Fibroblast of gingiva (primary cell): ENCODE results near the gene MXI1.

Experiments used
- DNase-seq: peaks from one replicate; pipeline ENCODE4 v3.0.0-alpha.2; 2011; ENCODE audit warnings: low read depth

MXI1 gene

DNA sequence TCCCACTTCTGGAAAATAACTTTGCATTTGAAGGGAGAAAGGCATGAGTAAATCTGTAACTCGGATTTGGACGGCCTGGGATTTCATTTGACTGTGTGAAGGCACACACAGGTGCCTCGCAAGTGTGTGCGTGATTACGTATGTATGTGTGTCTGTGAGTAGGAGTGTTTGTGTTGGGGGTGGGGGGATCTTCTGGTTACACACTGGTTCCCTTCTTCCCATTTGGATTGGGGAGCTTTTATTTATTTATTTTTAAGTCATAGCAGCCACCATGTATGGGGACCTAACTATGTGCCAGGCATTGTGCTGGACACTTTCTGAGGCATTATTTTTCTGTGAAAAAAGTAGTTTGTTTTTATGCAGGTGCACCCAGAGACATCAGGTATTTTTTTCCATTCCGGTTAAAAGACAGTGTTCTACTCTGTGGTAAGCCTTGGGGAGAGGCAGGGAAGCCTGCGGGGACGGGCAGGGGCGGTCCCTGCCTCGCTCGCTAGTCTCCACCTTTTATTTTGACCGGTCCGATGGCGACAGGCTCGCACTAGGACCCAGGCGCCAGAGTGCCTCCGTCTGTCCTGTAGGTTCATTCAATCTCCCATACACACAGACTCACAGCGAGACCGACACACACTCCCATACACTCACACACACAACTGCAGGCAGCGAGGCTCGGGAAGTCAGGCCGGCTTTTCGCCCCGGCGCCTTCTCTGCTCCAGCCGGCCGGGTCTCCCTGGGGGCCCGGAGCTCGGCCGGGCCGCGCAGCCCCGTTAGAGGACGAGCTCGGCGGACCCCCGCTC lies at the start of gene MXI1:
Gene MXI1, plus strand, starts transcription at position 595 of the 794 bp plus-strand sequence. CDS start 204 bp downstream, outside the sequence.
- DNase-seq = peak; percentile 69

DNA sequence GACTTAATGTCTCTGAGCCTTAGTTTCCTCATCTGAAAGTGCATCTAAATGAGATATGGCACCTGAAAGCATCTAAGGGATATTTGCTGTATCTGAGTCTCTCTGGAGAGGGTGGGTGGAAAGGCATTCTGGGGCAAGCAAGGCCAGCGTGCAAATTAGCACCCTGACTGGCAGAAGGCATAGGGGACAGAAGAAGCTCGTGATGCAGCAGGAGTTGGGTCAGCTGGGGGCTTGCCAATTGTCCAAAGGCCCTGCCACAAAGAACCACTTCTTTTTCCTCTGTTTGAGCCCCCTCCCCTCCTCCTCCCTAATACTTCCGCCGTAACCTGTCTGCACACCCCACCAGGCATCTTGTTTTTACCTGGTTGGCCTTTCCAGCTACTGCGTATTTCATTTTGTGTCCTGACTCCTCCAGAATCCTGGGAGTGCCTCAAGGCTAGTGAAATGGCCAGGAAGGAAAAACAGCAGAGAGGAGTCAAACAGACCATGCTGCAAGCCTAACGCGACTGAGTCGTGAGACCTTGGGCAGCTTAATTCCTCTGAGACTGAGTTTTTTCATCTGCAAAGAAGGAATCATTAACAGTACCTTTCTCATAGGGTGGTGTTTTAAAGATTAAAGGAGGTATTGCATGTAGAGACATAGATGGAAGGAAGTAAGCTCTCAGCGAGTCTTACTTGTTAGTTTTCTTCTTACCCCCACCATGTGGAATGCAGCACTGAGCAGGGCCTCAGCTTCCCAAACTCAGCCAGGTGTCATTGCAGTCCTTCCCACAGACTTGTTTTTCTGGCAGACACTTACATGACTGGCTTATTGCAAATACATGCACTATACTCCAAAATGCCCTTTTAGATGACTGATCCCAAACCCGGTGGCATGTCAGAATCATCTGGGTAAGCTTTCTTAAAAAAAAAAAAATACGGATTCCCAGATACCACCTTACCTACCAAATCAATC lies 49.1 kb upstream of the MXI1 start:
- no peak for DNase-seq

DNA sequence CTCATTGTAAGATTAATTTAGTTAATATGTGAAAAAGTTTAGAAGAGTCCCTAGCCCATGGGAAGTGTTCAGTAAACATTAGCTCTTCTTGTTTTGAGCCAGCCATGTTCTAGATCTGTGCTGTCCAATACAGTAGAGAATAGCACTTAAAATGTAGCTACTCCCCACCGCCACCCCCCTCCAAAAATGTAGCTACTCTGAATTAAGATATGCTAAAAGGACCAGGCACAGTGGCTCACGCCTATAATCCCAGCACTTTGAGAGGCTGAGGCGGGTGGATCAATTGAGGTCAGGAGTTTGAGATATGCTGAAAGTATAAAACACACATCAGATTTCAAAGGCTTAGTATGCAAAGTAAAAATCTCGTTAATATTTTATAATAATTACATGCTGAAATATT lies 47.3 kb upstream of the MXI1 start:
- DNase-seq = no peak

DNA sequence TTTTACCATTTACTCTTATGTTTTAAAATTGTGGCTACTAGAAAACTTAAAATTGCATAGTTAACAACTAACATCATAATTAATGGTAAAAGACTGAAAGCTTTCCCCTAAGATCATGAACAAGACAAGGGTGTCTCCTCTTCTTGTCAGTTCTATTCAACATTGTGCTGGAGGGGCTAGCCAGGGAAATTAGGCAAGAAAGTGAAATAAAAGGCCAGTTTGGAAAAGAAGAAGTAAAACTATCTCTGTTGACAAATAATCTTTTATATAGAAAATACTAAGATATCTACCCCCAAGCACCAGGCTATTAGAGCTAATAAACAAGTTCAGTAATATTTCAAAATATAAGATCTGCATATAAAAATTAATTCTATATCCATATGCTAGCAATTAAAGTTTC lies 46.9 kb upstream of the MXI1 start:
- DNase-seq = no peak

DNA sequence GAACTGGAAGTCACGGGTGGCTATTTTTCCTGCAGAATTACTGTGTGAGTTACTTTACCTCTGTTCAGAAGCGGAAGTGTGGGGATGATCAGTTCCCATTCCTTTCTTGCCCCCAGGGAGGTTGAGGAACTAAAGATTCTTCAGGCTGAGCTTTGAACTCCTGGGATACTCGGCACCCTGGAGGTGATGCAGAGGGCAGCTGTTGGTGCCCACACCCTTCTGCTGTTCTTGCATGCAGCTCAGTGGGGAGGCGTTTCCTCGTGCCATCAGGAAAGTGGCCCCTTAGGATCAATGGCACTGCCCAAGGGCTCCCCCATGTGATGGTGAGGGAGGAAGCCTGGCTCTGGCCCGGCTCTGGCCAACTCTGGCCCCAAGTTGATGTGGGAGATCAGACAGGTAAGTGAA lies 44.7 kb upstream of the MXI1 start:
- no peak for DNase-seq

DNA sequence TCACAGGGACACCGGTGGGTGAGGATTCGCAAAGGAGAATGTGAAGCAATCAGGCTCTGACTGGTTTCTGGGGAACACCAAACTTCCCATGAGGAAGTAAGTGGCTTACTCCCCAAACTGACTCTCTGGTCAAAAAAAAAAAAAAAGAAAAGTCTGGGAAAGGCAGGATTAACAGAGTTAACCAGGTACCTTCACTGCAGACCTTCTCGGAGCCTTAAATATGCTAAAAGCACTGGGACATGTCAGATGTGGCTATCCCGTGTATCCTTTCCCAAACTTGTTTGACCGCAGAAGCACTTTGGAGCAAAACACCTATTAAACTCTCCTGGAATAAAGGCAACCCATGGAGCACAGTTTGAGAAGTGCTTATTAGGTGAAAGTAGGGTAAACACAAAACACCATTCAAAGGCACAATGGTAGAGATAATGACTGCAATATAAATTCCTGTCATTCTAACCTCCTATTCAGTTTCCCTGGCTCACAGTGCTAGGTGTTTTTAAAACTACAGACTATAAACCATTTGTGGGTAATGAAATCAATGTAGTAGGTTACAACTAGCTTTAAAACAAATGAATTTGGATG lies 44.1 kb upstream of the MXI1 start:
- no peak for DNase-seq

DNA sequence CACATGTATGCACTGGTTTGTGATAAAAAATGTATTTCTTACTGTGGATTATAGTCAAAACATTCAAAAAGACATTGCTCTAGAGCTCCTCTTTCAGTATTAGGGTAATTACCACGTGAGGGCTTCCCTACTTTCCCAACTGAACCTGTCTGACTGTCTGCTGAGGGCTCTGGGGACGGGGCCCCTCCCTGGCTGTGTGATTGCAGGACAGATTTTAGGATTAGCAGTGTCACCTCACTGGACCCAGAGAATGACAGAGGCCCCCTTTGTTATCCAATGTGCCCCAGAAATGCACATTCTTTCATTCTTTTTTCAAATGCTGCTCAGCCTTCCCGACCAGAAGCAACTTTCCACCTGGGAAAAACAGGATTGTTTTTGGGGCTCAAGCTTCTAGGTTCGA lies 43.6 kb upstream of the MXI1 start:
- no peak for DNase-seq

DNA sequence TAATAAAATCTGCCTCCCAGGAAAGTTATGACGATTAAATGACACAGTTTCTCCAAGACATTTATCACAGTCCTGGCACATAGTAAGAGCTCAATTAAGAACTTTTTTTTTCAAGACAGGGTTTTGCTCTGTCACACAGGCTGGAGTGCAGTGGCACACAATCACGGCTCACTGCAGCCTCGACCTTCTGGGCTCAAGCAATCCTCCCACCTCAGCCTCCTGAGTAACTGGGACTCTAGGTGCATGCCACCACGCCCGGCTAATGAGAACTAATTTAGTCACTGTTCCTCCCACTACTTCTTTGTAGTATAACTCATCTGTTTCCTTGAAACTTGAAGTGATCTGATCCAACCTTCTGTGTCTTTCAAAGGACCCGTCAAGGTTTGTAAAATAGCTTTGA lies 42.2 kb upstream of the MXI1 start:
- no peak for DNase-seq

DNA sequence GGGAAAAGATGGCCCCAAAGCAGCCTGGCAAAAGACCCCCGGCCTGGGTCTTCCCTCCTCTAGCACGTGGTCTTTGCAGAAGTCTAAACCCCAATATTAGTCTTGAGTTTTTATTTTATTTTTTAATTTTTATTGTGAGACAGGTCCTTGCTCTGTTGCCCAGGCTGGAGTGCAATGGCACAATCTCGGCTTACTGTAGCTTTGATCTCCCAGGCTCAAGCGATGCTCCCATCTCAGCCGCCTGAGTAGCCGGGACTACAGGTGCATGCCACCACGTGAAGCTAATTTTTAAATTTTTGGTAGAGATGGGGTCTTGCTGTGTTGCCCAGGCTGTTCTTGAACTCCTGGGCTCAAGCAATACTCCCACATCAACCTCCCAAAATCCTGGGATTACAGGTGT lies 40.3 kb upstream of the MXI1 start:
- no peak for DNase-seq

DNA sequence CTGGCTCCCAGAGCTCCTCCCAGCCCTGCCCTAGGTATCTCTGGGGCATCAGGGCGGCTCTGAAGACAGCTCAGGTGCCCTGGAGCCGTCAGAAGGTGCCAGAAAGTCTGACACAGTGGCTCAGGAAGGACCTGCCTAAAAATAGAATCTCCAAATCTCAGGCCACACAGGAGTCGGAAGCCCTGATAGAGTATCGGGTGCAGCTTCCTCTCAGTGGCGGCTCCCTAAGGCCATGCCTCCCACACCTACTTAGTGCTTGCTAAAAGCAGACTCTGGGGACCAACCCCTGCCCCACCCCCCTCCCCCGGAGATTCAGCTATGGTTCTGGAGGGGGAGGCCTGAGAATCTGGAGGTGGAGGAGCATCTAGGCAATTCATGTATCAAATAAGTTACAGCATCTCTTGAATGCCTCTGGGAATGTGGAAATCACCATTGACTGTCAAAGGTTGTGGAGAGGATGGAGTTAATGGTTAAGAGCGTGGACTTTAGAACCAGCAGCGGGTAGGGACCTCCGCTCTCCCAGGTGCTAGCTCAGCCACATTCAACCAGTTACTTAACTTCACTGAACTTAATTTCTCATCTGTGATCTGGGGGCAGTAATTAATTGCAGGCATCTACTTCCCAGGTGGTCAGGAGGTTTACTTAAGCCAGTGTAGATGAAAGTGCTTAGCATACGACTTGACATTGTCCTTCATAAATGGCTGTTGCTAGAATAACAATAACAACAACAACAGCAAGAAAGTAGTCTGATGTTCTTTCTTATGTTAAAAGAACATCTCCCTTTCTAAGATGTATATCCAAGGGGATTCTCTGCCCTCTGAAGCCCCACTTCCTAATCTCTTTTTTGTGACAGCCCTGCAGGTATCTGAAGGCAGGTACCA lies 38.6 kb upstream of the MXI1 start:
- no peak for DNase-seq

DNA sequence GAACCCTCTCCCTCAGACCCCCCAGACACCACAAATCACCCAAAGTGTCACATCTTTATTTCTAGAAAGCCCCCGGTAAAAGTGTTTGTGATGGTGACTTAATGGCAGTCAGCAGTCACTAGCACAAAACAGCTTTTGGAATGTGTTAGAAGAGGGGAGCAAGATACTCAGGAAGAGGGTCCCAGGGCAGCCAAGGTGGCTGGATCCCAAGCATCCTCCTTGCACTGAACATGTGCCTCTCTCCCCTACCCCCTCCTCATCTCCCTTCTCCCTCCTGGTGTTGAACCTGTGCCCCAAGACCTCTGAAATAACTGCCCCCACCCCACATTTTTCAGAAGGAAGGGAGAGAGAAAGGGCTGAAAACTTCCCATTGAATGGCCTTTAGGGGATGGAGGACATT lies 37.8 kb upstream of the MXI1 start:
- no peak for DNase-seq

DNA sequence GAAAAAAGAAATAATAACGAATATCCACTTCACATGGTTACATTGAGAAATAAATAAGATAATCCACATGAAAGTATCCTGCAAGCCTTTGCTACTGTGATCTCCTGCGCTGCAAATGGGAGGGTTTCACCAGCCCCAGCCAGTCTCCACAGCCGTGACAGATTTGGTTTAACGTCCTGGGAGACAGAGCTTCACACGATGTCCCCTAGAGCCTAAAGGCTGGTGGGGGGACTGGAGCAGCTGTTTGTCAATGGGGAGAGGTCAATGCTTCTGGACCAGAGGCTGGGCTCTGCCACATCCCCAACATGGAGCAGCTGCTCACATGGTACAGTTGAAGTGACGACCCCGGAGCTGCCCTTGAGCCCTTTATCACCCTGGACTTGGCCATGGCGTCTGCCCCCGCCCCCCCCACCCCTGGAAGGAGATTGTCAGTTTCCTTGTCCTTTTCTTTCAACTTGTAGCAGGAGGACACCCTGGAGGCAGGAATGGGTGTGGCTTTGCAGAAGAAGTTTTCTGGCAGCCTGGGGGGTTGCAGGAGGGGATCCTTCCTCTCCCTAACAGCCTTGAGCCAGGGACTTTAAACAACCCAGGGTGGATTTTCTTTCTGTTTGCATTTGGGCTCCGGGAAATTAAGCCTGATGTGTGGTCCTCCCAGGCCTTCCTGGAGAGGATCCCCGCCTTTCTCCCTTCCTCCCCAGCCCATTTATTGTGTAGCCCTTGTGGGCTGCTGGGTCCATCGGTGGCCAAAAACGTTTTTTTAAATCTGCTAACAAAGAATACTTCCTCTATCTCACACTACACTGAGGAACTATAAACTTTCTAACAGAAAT lies 37.0 kb upstream of the MXI1 start:
- DNase-seq = no peak

DNA sequence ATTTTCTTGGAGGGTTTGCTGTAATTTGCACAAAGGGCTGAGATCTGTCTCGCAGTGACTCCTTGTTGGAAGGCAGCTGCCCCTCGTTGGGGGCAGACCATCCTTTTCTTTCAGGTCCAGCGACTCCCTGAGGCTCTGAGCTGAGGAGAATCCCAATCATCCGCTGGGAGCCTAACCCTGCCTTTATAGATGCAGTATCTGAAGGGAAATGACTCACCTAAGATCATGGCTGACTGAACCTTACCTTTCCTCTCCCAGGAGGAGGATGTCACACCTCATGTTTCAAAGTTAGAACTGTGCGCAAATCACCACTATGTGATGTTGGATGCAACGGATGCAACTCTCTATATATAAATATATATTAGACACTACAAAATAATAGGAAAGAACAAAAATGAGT lies 36.4 kb upstream of the MXI1 start:
- DNase-seq = no peak

DNA sequence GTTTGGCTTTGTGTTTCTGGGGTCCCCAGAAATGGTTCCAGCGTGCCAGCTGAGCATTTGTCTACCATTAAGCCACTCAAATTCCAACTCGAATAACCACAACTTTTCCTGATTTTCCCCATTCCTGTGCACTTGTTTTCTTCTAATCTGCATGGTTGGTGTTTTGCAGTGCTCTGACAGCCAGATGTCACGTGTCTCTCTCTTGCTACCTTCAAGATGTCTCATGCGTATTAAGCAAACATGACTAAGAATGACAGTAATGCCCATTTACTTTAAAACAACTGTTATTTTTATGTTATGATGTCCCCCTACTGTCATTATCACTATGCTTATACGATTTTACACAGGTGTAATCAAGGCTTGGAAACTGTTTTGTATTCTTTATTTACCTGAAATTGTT lies 35.2 kb upstream of the MXI1 start:
- DNase-seq = no peak

DNA sequence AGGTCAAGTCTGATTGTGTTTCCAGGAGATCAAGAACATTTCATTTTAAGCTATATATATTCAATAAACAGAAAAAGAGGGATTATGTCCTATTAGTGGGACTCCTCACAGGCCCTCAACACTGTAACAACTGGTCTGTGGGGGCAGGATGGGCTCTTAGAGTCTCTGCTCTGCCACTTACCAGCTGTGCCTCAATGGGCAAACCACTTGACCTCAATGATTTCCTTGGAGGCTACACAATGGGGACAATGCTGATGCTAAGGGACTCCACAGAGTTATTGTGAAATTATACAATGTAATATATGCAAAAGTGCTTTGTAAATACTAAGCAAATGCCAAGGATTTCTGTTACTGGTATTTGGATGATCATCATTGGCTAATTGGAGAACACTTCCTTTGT lies 33.2 kb upstream of the MXI1 start:
- no peak for DNase-seq

DNA sequence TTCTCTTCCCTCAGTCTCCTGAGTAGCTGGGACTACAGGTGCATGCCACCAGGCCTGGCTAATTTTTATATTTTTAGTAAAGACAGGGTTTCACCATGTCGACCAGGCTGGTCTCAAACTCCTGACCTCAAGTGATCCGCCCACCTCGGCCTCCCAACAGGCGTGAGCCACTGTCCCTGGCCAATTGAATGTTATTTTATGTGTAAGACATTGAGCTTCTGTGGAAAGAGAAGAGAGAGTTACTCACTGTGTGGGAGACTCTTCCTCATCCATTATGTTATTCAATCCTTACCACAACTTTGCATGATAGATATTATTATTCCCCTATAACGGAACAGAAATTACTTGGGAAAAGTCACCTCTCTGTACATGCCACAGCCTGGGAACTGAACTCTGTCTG lies 32.6 kb upstream of the MXI1 start:
- DNase-seq = no peak

DNA sequence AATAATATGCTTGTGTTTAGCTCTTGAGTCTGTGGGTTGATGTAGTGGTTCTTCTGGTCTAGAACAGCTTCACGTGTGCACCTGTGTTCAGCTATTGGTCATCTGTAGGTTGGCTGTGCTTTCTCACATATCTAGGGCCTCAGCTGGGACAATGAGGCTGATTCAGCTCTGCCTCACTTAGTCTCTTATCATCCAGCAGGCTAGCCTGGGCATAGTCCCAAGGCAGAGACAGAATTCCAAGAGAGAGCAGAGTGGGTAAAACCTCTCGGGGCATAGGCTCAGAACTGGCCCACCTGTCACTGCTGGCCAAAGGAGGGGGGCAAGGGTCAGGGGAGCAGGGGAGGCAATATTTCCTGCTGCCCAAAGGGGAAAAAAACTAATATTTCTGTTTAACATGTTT lies 32.0 kb upstream of the MXI1 start:
- no peak for DNase-seq

DNA sequence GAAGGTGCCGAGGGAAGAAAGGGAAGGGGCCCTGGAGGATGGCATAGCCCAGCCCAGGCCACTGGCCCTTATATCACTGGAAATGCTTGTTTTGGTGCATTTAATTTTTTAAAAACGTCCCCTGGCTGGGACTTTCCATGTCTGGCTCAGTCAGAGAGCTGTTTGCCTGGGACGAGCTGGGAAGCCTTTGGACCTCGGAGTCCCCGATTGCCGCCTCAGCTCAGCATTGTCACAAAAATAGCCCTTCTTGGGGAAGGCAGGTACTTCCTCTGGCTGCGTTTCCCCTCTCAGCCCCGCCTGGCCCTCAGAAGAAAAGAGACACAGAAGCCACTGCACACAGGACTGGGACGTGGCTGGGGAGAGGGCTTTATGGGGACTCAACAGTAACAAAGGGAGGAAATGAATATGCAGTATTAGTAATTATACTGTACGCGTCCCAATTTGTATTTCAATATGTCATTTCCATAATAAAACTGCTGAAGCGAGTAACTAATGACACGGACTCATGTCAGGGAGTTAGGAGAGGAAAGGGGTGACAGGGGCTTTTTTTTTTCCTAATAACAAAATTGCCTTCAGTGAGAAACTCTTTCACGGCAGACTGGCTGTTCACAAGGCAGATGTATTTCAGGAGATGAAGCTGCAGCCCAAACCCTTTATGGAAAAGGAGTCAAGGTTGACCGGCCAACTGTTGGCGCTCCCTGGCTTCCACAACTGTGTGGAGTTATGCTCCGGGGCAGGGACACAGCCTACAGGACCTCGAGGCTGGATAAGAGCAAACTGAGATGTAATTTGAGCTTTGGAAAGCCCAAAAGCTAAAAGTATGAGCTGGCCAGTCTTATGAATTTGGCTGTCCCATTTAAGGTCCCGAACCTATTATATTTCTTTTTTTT lies 31.0 kb upstream of the MXI1 start:
- no peak for DNase-seq

DNA sequence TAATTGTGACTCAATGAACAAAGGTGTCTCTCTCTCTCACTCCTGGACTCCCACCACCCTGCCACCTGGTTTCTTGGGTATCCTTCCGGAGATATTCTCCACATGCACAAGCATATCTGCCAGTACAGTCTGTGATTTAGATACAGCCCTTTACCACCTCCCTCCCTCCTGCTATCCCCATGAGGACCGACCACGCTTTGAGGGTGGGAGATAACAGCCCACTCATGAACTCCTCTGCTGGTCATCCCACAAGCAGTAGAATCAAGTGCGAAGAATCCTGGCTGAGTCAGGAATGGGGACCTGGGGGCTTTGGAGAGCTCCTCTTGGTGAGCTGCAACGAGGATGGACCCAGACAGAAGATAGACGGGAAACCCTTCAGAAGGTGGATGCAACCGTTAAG lies 28.2 kb upstream of the MXI1 start:
- DNase-seq = no peak

DNA sequence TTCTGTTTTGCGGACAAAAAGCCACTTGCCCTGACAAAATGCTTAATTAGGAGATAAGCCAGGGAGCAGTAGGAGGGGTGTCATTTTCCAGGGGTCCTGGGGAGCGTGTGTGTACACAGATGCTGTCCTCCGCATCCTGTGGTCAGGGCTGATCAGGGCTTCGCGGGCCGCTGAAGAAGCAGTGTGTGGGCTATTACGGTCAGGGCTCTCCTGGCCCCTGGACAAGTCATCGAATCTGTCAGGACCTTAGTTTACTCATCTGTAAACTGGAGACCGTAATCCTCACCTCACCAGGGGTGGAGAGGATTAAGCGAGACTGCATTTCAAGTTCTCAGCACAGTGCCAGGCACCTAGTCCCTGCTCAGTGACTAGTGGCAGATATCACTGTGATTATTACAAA lies 26.0 kb upstream of the MXI1 start:
- DNase-seq = no peak
